A549 (cell line): ENCODE results near the gene GSTCD.

Source experiments
- BHLHE40 ChIP-seq: IDR thresholded peaks from 2 replicates; pipeline ENCODE4 v1.6.1; 2012; ENCODE audit warnings: low read depth, low read length, inconsistent platforms
- CEBPB ChIP-seq, 2 experiments: fragments of >200 bp in 1 of 2; sonication (Bioruptor Twin) in 1 of 2; formaldehyde crosslinking in 1 of 2; IDR thresholded peaks; 2 replicates each; pipeline ENCODE4 v1.6.1; 2012 to 2016

- TF ChIP-seq CEBPB (IDR thresholded peaks at IDR 0.05) (no peak), BHLHE40 (no peak)
Measured at GRCh38 chr4:105837037-105837436, 128.5 kb downstream of the GSTCD start.
